Umbilical cord (tissue), 2 donors: ENCODE measurements around the gene CHST12. TPM values are rescaled to one million over a fixed set of nuclear protein-coding genes. Genes with fewer than 3 reads are reported as not detected.
A peak's percentile ranks its signal among the peaks of the same experiment; 100 is the strongest.
"Not testable (repeated sequence)": the region's sequence is repeated elsewhere in the genome, so short reads cannot be mapped to it uniquely, and the experiment has no call there.

ENCODE experiments used
- DNase-seq: peaks from one replicate; pipeline ENCODE4 v3.0.0-alpha.2; 2015; ENCODE audit warnings: low spot score
- total RNA-seq: library from RNA; depleted of rRNA; stranded (reverse); fragments of >200 nt; gene quantifications from one replicate; pipeline ENCODE4 v1.2.3, GENCODE V29; 2014; ENCODE audit warnings: low replicate concordance; ENCODE audit not compliant: insufficient read depth

Gene CHST12
- total RNA-seq, 1 donor from 2014 or later = 3.9 TPM

DNA sequence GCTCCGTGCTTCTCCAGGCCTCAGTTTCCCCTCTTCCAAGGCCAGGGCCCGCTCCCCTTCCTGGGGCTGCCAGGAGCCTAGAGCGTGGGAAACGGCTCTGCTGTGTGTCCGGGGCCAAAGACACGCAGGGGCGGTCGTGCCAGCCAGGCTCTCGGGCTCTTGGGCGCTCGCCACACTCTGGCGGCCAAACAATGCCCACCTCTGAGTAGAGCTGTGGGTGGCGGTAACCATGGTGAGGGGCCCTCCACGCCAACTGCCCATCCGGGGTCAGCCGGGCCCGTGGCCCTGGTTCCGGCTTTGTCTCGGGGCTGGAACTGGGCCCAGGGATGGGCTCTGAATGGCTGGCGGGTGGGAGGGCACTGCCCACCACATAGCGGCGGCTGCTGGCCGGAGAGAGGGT lies 56.8 kb downstream of the CHST12 start:
- no peak for DNase-seq

DNA sequence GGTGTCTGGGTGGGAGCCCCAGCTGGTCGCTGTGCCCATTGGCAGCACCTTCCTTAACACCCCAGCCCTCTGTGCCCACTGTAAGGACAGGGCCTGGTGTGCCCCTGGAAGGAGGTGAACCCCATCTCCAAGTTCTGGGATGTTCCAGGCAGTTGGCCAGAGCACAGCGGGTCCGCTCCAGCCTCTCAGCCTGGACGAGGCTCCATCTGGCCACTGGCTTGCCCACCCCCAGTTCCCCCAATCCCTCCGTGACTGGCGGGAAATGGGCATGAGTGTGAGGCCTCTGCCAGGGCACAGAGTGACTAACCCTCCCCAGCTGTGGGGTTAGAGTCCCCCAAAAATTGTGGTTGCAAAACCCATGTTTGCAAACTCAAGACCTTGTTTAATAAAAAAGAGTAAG lies 57.2 kb downstream of the CHST12 start:
- DNase-seq = no peak

DNA sequence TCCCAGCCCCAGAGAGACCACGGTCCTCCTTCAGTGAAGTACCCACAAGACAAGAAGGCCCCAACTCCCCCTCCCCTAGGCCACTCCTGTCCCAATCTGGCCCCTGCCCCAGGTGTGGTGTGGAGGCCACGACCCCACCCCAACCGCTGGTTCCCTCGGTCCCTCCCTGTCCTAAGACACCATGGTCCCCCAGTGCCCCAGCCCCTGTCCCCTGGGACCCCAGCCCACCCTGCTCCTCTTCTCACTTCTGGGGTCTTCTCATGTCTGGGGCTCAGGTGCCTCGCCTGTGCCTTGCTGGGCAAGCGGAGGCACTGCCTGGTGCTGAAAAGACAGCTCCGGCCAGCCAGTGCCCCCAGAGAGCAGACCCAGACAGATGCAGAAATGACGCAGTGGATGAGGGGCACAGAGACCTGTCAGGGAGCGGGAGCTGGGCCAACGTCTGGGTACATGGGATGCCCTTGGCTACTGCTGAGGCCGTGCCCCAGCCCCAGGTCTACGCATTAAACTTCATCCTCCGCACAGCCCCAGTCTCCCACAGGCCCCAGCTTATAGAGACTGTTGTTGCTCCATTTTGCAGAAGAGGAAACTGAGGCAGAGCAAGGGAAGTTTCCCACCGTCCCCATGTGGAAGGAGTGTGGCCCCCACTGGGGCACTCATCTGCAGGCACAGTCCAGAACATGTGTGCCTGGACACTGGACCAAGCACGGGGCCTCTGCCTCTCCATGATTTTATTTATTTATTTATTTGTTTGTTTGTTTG lies 58.0 kb downstream of the CHST12 start:
- DNase-seq = no peak

DNA sequence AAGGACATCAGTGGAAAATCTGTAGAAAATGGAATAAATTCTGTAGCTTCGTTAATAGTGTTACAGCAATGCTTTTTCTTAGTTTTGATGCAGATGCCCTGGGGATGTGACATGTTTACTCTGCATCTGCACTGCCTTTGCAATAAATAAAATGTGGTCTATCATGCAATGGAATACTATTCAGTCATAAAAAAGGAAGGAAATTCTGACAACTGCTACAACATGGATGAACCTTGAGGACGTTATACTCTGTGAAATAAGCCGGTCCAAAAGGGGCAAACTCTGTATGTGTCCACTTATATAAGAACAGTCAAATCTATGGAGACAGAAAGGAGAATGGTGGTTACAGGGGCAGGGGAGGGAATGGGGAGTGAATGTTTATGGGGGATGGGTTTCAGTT lies 59.3 kb downstream of the CHST12 start:
- DNase-seq = no peak

DNA sequence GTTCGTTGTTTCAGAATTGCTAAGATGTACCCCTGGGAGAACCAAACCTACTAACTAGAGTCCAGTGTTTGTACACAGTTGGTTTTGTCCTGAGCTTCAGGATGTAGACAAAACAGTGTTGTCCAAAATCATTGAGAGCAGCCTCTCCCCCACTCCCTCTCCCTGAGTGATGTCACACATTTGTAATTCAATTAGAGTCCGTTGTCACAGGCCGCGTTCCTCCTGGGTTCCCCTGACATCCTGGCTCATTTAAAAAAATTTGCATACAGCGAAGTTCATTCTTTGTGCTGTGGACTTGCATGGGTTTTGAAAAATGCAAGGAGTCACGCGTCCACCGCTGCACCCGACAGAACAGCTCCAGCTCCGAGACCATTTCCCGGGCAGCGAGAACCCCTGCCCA lies 62.5 kb downstream of the CHST12 start:
- DNase-seq = no peak

DNA sequence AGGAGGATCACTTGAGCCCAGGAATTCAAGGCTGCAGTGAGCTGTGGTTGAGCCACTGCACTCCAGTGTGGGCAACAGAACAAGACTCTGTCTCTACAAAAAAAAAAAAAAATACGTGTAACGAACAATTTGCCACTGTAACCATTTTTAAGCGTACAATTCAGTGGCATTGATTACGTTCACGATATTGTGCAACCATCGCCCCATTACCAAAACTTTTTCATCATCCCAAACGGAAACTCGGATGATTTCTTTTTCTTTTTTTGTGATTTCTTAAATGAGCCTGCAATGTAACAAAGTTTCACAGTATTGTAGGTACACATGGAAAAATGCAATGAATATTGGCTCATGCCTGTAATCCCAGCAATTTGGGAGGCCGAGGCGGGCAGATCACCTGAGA lies 63.3 kb downstream of the CHST12 start:
- no peak for DNase-seq

DNA sequence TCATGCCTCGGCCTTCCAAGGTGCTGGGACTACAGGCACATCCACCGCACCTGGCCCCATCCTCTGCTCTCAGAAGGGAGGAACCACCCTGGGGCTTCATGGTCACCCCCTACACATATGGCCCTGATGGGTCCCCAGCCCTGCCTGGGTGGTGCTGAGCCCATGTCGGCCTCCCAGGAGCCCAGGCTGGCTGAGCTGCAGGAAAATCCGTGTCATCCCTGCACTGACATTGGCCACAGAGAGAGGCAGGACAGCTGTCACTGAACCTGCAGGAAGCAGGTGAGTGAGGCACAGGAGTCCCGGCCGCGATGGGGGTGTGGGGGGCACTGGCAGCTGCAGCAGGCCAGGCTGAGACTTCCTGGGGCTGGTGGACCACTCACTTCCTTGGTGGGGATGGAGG lies 64.8 kb downstream of the CHST12 start:
- no peak for DNase-seq

DNA sequence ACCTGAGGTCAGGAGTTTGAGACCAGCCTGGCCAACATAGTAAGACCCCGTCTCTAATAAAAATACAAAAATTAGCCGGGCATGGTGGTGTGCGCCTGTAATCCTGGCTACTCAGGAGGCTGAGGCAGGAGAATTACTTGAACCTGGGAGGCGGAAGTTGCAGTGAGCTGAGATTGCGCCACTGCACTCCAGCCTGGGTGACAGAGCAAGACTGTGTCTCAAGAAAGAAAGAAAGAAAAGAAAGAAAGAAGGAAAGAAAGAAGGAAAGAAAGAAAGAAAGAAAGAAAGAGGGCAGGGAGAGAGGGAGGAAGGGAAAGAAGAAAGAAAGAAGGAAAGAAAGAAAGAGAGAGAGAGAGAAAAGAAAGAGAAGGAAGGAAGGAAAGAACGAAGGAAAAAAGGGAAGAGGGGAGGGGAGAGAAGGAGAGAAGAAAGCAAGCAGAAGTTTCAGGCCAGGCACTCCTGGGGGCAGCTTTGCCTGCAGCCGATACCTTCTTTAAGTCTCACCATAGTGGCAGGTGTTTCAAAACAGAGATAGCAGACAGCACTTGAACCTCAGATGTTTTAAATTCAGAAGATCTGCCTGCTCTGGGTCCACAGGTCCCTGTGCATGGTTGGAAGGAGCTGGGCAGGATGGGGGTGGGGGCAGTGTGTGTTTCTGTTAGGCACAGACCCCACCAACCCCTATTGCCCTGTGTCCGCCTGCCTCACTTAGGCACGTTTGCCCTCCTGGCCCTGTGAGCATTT lies 66.2 kb downstream of the CHST12 start:
- not testable (repeated sequence) for DNase-seq

DNA sequence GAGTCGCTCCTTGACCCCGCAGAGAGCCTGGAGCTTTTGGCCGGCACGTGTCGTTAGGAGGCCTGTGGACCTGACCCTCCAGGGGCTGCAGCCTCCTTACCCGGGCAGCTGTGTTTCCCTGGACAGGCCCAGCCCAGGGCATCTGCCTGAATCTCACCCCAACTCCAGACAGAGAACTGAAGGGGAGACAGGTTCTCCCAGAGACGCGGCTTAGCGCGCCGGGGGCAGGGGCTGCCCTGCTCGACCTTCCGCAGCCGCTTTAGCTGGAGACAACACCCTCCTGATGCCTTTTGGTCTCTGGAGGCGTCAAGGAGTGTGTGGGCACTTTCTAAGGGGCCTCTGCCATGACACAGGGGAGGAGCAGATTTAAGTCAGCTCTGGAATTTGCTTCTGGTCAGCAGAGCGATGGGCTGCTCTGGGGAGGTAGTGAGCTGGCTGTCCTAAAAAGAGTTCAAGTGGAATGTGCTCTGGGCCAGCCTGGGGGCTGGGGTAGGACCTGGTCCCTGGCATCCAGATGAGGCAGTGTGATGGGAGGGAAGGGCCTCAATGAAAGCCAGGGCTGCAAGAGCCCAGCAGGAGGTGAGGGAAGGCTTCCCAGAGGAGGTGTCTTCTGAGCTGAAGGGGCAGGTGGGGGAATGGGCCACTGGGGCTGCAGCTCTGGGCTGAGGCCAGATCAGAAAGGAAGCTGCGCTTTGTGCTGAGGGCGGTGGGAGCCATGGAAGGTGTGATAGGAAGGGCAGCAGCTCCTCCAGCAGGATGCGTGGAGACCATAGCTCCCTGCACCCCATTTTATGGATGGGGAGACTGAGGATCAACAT lies 67.0 kb downstream of the CHST12 start:
- no peak for DNase-seq

DNA sequence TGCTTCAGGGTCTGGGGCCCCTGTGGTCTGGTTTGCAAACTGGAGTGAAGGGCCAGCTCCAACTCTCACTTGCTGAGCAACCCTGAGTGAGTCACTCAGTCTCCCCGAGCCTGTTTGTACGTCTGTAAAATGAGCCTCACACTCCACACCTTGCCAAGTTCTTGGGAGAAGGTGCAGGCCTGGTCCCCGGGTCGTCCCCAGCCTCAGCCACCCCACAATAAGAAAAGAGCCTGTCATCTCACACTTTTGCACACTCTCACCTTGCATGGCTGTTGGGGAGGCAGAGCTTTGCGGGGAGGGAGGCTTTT lies 67.6 kb downstream of the CHST12 start:
- DNase-seq = no peak

DNA sequence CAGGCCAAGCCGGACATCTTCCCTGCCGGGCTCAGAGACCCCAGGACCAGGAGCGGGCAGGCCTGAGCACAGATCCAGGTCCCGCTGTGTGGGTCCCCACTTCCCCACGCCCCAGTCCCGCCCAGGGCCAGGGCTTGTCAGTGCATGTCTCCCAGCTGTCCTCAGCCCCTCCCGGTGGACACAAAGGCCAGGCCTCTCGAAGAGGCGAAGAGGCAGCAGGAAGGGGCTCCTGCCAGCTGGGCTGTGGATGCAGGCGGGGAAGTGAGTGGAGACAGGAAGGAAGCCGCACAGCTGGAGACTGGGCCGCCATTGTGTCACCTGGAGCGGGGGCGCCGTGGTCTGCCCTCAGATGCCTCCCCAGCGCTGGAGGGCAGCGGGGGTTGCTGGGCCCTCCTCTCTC lies 68.0 kb downstream of the CHST12 start:
- DNase-seq = peak; percentile 40

DNA sequence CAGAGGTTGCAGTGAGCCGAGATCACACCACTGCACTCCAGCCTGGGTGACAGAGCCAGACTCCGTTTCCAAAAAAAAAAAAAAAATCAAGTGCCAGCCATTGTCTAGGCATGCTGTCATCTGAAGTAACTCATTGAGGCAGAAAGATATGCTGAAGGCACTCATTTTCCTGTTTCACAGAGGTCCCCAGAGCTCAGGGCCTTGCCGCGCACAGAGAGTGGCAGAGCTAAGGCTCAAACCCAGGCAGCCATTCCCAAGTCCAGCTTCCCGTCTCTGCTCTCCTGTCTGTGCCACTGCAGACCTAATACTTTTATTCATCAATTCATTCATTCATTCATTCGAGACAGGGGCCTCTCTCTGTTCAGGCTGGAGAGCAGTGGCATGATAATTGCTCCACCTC lies 69.3 kb downstream of the CHST12 start:
- DNase-seq = no peak

DNA sequence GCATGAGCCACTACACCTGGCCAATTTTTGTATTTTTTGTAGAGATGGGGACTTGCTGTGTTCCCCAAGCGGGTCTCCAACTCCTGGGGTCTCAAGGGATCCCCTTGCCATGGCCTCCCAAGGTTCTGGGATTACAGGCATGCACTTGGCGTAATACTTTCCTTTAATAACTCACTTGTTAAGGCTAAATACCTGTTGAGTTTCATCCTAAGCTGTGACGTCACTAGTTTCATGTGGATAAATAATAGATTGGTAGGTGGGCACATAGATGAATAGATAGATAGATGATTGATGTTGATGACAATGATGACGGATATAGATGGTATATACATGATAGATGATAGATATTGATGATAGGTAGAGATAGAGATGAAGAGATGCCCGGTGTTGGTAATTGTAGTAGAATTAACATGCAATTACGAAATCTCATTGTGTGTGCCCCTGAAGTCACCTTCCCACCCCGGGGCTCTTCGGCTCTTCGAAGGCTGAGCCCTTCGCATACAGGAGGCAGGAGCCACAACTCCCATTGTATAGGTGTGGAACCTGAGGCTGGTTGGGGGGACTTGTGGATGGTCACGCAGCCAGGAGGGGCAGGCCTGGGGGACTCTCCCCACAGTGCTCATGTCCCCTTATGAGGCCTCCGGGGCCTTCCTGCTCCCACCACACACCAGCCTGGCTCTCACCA lies 70.2 kb downstream of the CHST12 start:
- DNase-seq = no peak

DNA sequence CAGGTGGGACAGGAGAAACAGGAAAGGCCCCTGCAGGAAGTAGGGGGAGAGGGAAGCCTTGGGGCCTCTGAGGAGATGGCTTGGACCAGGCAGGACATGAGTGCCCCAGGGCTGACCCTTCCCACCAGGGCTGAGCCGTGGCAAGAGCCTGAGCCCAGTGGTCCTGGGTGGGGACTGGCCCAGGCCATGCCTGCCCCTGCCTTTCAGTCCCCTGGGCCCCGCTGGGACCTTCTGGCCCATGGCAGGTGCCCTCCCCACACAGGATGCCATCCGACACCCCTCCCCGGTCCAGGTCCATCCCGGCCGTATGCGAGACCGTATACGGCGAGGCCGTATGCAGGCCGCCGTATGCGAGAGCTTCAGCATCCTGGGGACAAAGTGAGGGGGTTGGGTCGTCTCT lies 70.8 kb downstream of the CHST12 start:
- no peak for DNase-seq

DNA sequence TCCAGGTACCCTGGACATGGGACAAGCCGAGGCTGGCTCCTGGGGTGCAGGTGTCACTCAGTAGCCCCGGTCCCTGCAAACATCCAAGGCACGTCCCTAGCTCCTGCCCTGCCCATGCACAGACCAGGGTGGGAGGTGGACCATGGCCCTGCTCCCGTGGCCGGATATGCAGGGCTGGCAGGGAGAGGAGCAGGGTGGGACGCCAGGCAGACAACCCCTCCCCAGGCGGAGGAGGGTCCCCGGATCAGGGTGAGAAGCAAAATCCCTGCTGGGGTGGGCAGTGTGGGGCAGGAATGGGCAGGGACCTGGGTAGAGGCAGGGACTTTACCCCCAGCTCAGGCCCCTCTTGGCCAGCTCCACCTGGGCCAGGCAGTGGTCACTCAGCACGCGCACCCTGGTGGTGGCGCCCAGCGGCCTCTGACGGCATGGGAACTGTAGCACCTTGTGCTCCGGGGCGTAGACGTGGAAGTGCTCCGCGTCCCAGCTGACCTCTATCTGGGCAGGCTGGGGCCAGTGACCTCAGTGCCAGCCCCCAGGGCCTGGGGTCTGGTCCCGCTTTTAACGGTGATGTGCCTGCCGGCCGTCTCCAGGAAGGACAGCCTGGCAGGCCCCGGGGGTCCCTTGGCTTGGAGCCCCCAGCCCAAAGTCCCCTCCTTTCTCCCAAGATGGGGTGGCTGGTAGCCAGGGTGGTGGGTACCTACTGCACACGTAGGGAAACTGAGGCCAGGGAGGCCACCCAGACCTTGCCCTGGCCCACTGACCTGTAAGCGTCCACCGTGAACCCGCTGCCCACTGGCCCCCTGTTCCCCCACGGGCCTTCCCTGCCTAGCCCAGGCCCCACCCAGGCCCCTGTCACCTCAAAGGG lies 71.6 kb downstream of the CHST12 start:
- no peak for DNase-seq

DNA sequence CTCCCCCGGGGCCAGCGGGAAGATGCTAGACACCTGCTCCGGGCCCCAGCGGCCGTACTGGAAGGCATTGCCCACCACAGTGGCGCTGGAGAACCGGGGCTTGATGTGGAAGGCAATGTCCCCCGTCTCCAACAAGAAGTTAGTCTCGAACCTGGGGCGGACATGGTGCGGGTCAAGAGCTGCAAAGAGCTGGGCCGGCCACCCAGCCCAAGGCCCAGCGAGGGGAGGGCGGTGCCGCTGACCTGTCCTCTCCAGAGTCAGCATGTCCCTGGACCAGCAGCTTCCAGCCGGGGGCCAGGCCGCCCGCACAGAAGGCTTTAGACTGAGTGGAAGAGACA lies 72.2 kb downstream of the CHST12 start:
- no peak for DNase-seq

DNA sequence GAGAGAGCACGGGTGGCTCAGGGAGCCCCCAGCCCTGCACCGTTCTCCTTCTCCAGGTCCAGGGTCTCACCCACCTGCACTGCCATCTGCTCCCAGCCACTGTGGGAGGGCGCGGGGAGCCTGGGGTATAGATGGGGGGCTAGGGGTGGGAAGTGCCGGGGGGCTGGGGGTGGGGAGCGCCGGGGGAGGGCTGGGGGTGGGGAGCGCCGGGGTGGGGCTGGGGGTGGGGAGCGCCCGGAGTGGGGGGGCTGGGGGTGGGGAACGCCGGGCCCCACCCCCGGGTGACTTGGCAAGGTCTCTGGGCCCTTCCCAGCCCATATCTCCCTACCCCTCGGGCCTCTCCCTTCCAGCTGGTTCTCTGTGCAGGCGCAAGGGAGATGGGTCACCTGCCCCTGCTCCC lies 72.9 kb downstream of the CHST12 start, which contains the start of gene GRIFIN:
Gene GRIFIN (minus strand): TSS at position 101 of the 400 bp plus-strand sequence. CDS start 15 bp downstream, at position 86.
- no peak for DNase-seq

DNA sequence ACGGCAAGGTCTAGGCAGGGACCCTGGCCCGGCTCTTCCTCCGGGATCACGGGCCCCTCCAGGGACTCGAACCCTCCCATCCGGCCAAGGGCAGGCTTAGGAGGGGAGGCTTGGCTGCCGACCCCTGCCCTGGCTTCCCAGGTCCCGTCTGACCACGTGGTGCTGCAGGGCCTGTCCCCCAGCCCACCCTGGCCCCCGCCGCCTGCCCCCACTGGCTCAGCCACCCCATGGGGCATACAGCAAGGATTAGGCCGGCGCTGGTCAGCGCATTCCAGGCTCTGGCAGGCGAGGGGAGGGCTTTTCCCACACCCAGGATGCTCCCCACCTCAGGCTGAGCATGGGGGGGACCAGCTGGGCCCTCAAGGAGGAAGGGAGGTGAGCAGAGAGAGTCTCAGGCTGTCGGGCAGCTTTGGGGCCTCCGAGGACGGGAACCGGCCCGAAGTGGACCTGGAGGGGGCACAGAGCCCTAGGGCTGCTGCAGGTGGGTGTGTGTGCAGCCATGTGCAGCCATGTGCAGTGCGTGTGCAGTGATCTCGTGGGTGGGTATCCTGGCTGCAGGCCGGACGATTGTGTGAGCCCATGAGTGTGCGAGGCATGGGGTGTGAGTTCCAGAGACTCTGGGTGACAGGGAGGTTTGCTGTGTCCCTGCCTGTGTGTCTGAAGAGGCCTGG lies 73.5 kb downstream of the CHST12 start:
- DNase-seq = no peak

DNA sequence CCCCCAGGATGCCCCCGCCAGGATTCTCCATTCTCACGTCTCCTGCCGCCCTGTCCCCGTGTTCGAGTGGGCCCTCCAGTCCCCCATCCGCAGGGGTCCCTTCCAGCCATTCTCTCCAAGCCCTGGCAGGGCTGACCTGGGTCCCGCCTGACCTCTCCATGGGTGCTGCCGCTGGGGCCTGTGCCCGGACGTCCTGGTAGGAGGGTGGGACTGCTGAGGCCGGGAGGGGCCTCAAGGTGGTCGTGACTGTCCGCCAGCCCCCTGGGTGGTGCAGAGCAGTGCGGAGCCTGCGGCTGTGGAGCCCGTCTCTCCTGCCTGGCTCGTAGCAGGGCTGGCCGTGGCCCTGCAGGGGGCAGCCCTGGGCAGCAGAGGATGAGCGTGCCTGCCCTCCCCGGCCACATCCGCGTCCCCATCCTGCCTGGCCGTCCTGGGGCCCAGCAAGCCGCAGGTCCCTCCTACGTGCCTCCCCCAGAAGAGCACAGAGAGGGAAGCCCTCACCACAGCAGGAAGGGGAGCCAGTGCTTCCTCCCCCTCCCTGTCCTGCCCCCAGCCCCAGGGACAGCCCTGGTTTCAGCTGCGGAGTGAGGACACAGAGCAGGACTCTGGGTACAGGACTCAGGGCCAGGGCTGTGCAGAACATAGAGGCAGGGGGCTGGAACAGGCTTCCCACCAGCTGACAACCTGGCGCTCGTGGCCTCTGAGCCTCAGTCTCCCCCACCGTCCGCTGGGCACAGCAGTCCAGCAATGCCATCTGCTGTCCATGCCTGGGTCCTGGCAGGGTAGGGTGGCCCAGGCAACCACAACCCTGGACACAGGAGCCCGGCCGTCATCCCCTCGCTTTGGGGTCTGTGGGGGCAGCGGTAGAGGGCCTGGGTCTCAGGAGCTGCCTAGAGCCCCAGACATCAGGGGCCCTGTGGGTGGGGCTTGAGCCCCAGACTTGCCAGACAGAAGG lies 74.3 kb downstream of the CHST12 start:
- DNase-seq = peak; percentile 44
